K562 (cell line): ENCODE data around the gene PTPN12. TPM values are rescaled to one million over a fixed set of nuclear protein-coding genes. Genes with fewer than 3 reads are reported as not detected.

Source experiments
- ATAC-seq: fragments of 200-7000 bp; cut with Tn5 transposase; 3 replicates; pipeline ENCODE4 v1.9.1; 2020; ENCODE audit warnings: moderate library complexity
- BruUV-seq: library from RNA; stranded (reverse); fragments of 400-500 nt; replicated peaks from 2 replicates; lab custom pipeline; 2021; lab: Mats Ljungman, UMichigan
- CTCF ChIA-PET: fragments of 300-600 bp; formaldehyde crosslinking; extraction: SDS; loops from one replicate; lab custom pipeline; 2021; ENCODE audit warnings: low intra/inter-chr PET ratio; lab: Yijun Ruan, JAX
- POLR2A ChIA-PET: fragments of 300-600, 350-650 bp; sonication (Branson Sonifier 250); formaldehyde crosslinking; extraction: SDS; loops from one replicate; lab custom pipeline; 2021; ENCODE audit warnings: antibody characterized with exemption, inconsistent platforms; lab: Yijun Ruan, JAX
- DNase-seq, 4 experiments: peaks; one replicate each; pipeline versions ENCODE4 v3.0.0 to v3.0.0-alpha.2; 2011 to 2018; ENCODE audit warnings: low spot score in 3 of 4, mixed read lengths in 3 of 4; ENCODE audit errors: extremely low read depth in 1 of 4
- FAIRE-seq: peaks from 2 replicates; lab custom pipeline; 2011; peaks lifted over from hg19 to GRCh38; lab: Jason Lieb, UNC
- H2AFZ ChIP-seq: 2 replicates; pipeline ENCODE4 v1.6.0; 2011; ENCODE audit warnings: low read depth, low read length, control low read depth, inconsistent platforms
- H3K27ac ChIP-seq: fragments of 200-600 bp; 3 replicates; pipeline ENCODE4 v1.8.0; 2011; ENCODE audit warnings: low read depth, mild to moderate bottlenecking, control low read depth, inconsistent platforms, low read length, moderate library complexity, mixed read lengths; ENCODE audit errors: extremely low read depth
- H3K27me3 ChIP-seq, 2 experiments: fragments of 300-600 bp in 1 of 2; 2 replicates in 1 of 2; 3 replicates in 1 of 2; pipeline versions ENCODE4 v1.6.0 to v1.8.0; 2011; ENCODE audit warnings: inconsistent platforms in 2 of 2, low read length in 2 of 2, mild to moderate bottlenecking in 1 of 2, mixed read lengths in 1 of 2, moderate library complexity in 1 of 2; ENCODE audit not compliant: control insufficient read depth in 2 of 2, insufficient read depth in 2 of 2
- H3K36me3 ChIP-seq: fragments of 300-600 bp; 3 replicates; pipeline ENCODE4 v1.8.0; 2011; ENCODE audit warnings: mild to moderate bottlenecking, low read length, inconsistent platforms; ENCODE audit not compliant: control insufficient read depth, insufficient read depth
- H3K4me1 ChIP-seq, 2 experiments: fragments of 200-600 bp in 1 of 2; replicated peaks in 1 of 2; 2 replicates in 1 of 2; 3 replicates in 1 of 2; pipeline versions ENCODE4 v1.5.1 to v1.8.0; 2011; ENCODE audit warnings: inconsistent platforms in 2 of 2, low read length in 2 of 2, mild to moderate bottlenecking in 1 of 2, mixed read lengths in 1 of 2, moderate library complexity in 1 of 2; ENCODE audit not compliant: control insufficient read depth in 2 of 2, insufficient read depth in 2 of 2
- H3K4me2 ChIP-seq: 2 replicates; pipeline ENCODE4 v1.6.1; 2011; ENCODE audit warnings: low read length, control low read depth, inconsistent platforms, mixed read lengths; ENCODE audit not compliant: insufficient read depth
- H3K4me3 ChIP-seq: fragments of 200-600 bp; sonication (generic), shearing (Covaris generic); 2 replicates; pipeline ENCODE4 v1.5.1; 2016; ENCODE audit warnings: control low read depth, inconsistent platforms
- H3K79me2 ChIP-seq: fragments of 200-600 bp; 3 replicates; pipeline ENCODE4 v1.8.0; 2011; ENCODE audit warnings: low read length, inconsistent platforms; ENCODE audit not compliant: control insufficient read depth, insufficient read depth
- H3K9ac ChIP-seq, 2 experiments: 2 replicates each; pipeline versions ENCODE4 v1.6.0 to v1.6.1; 2011; ENCODE audit warnings: low read depth in 2 of 2, low read length in 2 of 2, control low read depth in 1 of 2, inconsistent platforms in 1 of 2, mild to moderate bottlenecking in 1 of 2, mixed read lengths in 1 of 2; ENCODE audit not compliant: insufficient read depth in 1 of 2
- H3K9me1 ChIP-seq: one replicate; pipeline ENCODE4 v1.6.0; 2011; ENCODE audit warnings: inconsistent platforms, mild to moderate bottlenecking, low read length, moderate library complexity; ENCODE audit not compliant: control insufficient read depth, insufficient read depth
- H3K9me3 ChIP-seq: replicated peaks from 2 replicates; pipeline ENCODE4 v1.5.1; 2011; ENCODE audit warnings: low read depth, low read length, inconsistent platforms; ENCODE audit not compliant: control insufficient read depth, insufficient read depth
- H4K20me1 ChIP-seq: replicated peaks from 2 replicates; pipeline ENCODE4 v1.6.1; 2011; ENCODE audit warnings: low read length, inconsistent platforms, mixed read lengths; ENCODE audit not compliant: control insufficient read depth, insufficient read depth
- ELF4 ChIP-seq: fragments of 450-650 bp; formaldehyde crosslinking; IDR thresholded peaks from 2 replicates; pipeline ENCODE4 v1.4.0; 2022; ENCODE audit warnings: missing genetic modification characterization
- ESRRB ChIP-seq: fragments of 250-450 bp; sonication (Bioruptor Pico); IDR thresholded peaks from 2 replicates; pipeline ENCODE4 v1.5.0; 2020; ENCODE audit warnings: mild to moderate bottlenecking, moderate library complexity, borderline replicate concordance
- EWSR1 ChIP-seq: fragments of 450-650 bp; IDR thresholded peaks from 2 replicates; pipeline ENCODE4 v1.6.1; 2018; ENCODE audit warnings: borderline replicate concordance, mild to moderate bottlenecking, low read depth, moderate library complexity; ENCODE audit not compliant: partially characterized antibody
- GATAD2A ChIP-seq: fragments of 450-650 bp; IDR thresholded peaks from 2 replicates; pipeline ENCODE4 v1.6.1; 2017
- GTF2F1 ChIP-seq: IDR thresholded peaks from 2 replicates; pipeline ENCODE4 v1.6.1; 2011; ENCODE audit warnings: low read depth, low read length, improper control_type of control experiment
- KHSRP ChIP-seq: fragments of 450-650 bp; IDR thresholded peaks from 2 replicates; pipeline ENCODE4 v1.6.1; 2017
- MAFK ChIP-seq: IDR thresholded peaks from 2 replicates; pipeline ENCODE4 v1.6.1; 2011; ENCODE audit warnings: low read length, improper control_type of control experiment
- MEF2A ChIP-seq: IDR thresholded peaks from 2 replicates; pipeline ENCODE4 v1.6.1; 2011; ENCODE audit warnings: low read depth, mild to moderate bottlenecking, low read length, moderate library complexity; ENCODE audit not compliant: control insufficient read depth
- NCOA2 ChIP-seq, 2 experiments: fragments of 450-650 bp; IDR thresholded peaks; 2 replicates each; pipeline ENCODE4 v1.6.1; 2018; ENCODE audit warnings: mild to moderate bottlenecking in 2 of 2, moderate library complexity in 1 of 2; ENCODE audit not compliant: partially characterized antibody in 2 of 2
- NR3C1 ChIP-seq: sonication (generic); formaldehyde crosslinking; IDR thresholded peaks from 2 replicates; pipeline ENCODE4 v1.8.1; 2022; ENCODE audit warnings: missing genetic modification reagents
- in situ Hi-C: fragments of 300-500 bp; cut with MboI; formaldehyde crosslinking; loops from 4 replicates; pipeline ENCODE4 v1.15.0; 2018; ENCODE audit warnings: inconsistent platforms, mixed read lengths
- intact Hi-C: fragments of 100-400 bp; cut with micrococcal nuclease; formaldehyde crosslinking; loops from 2 replicates; pipeline ENCODE4 v1.14.2; 2022
- polyA plus RNA-seq, 8 experiments: library from polyadenylated mRNA; depleted of rRNA in 4 of 8; stranded (reverse) in 5 of 8; unstranded in 3 of 8; fragments of >200 nt; fragmentation: Nextera tagmentation in 2 of 8; fragmentation: Illumina TruSeq in 1 of 8; extraction: Ambion mirVana in 2 of 8; extraction: Trizol in 1 of 8; gene quantifications; 2 replicates each; pipeline versions ENCODE4 v1.2.1 to v1.2.3, GENCODE V29; 2011 to 2014; ENCODE audit warnings: inconsistent platforms in 1 of 8, missing spikeins in 1 of 8
- total RNA-seq, 7 experiments: library from RNA; depleted of rRNA in 6 of 7; stranded (reverse); fragments of >200 nt in 6 of 7; fragmentation: Illumina TruSeq in 2 of 7; extraction: Trizol in 2 of 7; gene quantifications; 2 replicates each; pipeline versions ENCODE4 v1.2.1 to v1.2.3, GENCODE V29; 2011 to 2021; ENCODE audit warnings: low replicate concordance in 1 of 7
- TF ChIP-seq, protein P1 (sequence below): fragments of 450-650 bp; formaldehyde crosslinking; IDR thresholded peaks from 2 replicates; pipeline ENCODE4 v1.4.0; 2020; ENCODE audit warnings: mild to moderate bottlenecking, moderate library complexity

The PTPN12 gene
- total and polyA plus RNA-seq, 9 of the 15 experiments (the other 6 are each of a cell fraction or from before 2014, with no cell fraction given), result 15.3 to 79.8 (median 26.6) TPM

- intact Hi-C loops, result no loop called here
- H3K4me1 ChIP-seq, result peaks cover 12 to 32% of the 10 kb centered on the region in 2 experiments
- no peaks in the 10 kb centered on the region for H3K9me1 ChIP-seq
- no TSS peak for BruUV-seq
- H3K4me2 ChIP-seq, result no peak overlapping the region
- FAIRE-seq, result no peak
- H3K4me3 ChIP-seq, result no peak overlapping the region
- no peak overlapping the region for H3K9ac ChIP-seq
- H3K79me2 ChIP-seq, result no peaks in the 10 kb centered on the region
- no peaks in the 10 kb centered on the region for H3K9me3 ChIP-seq
- H4K20me1 ChIP-seq, result no peaks in the 10 kb centered on the region
- no peaks in the 10 kb centered on the region for H3K36me3 ChIP-seq
- in situ Hi-C loops, result no loop called here
- TF ChIP-seq KHSRP (no peak), MEF2A (no peak), EWSR1 (no peak), NR3C1 (CRISPR knock-in tag) (no peak), ESRRB (CRISPR knock-in tag) (no peak), ELF4 (CRISPR knock-in tag) (no peak), MAFK (no peak), GTF2F1 (no peak), NCOA2 (IDR thresholded peaks at IDR 0.05; ENCODE audit: partially characterized antibody in 2 of 2) (no peak), GATAD2A (no peak)
- TF ChIP-seq, protein P1, sequence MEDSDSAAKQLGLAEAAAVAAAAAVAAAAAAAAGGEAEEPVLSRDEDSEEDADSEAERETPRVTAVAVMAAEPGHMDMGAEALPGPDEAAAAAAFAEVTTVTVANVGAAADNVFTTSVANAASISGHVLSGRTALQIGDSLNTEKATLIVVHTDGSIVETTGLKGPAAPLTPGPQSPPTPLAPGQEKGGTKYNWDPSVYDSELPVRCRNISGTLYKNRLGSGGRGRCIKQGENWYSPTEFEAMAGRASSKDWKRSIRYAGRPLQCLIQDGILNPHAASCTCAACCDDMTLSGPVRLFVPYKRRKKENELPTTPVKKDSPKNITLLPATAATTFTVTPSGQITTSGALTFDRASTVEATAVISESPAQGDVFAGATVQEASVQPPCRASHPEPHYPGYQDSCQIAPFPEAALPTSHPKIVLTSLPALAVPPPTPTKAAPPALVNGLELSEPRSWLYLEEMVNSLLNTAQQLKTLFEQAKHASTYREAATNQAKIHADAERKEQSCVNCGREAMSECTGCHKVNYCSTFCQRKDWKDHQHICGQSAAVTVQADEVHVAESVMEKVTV, result no peak
- TF ChIP-seq, all 486 proteins: peak for 0
- ChIA-PET CTCF (no interaction called here), POLR2A (interaction anchor here (0.7 to 1.3 kb wide), 3 partner anchors 15 to 124 kb away, joined by 3 to 5 read pairs (median 4); no protein-coding TSS in a partner anchor)
- Histone ChIP-seq H3K27me3 (no peaks in the 10 kb centered on the region), H2AFZ (no peak overlapping the region), H3K27ac (no peak overlapping the region)
- ATAC-seq (no peak), DNase-seq (no peak)
These were observed 8.7 kb upstream of the PTPN12 start for GRCh38 chr7:77528368-77528767.
